Smooth muscle cell (in vitro differentiated cells): Measurements from ENCODE around the gene UBE2O. TPM values are rescaled to one million over a fixed set of nuclear protein-coding genes. Genes with fewer than 3 reads are reported as not detected.

Source experiments
- DNase-seq: peaks from one replicate; lab custom pipeline; 2025; ENCODE audit not compliant: unreplicated experiment; lab: John Stamatoyannopoulos, UW
- H2AFZ ChIP-seq: fragments of 200-600 bp; sonication (generic); 2 replicates; pipeline ENCODE4 v1.6.0; 2016; ENCODE audit warnings: antibody characterized with exemption, low read depth, mild to moderate bottlenecking
- H3F3A ChIP-seq: fragments of 200-600 bp; sonication (generic); 2 replicates; pipeline ENCODE4 v1.6.0; 2017; ENCODE audit warnings: antibody characterized with exemption, low read depth
- H3K27ac ChIP-seq: fragments of 200-600 bp; sonication (generic); 2 replicates; pipeline ENCODE4 v1.5.1; 2016; ENCODE audit warnings: low read depth, mild to moderate bottlenecking
- H3K27me3 ChIP-seq: fragments of 200-600 bp; sonication (generic); 2 replicates; pipeline ENCODE4 v1.6.1; 2016; ENCODE audit warnings: low read depth, mild to moderate bottlenecking
- H3K36me3 ChIP-seq: fragments of 200-600 bp; sonication (generic); 2 replicates; pipeline ENCODE4 v1.5.1; 2016; ENCODE audit warnings: low read depth
- H3K4me1 ChIP-seq: fragments of 200-600 bp; sonication (generic); 2 replicates; pipeline ENCODE4 v1.5.1; 2016; ENCODE audit warnings: low read depth
- H3K4me2 ChIP-seq: fragments of 200-600 bp; sonication (generic); 2 replicates; pipeline ENCODE4 v1.6.0; 2016; ENCODE audit warnings: mild to moderate bottlenecking
- H3K4me3 ChIP-seq: fragments of 200-600 bp; sonication (generic); 2 replicates; pipeline ENCODE4 v1.5.1; 2016; ENCODE audit warnings: mild to moderate bottlenecking
- H3K79me2 ChIP-seq: fragments of 200-600 bp; sonication (generic); 2 replicates; pipeline ENCODE4 v1.6.0; 2016; ENCODE audit warnings: low read depth, mild to moderate bottlenecking
- H3K9ac ChIP-seq: fragments of 200-600 bp; sonication (generic); 2 replicates; pipeline ENCODE4 v1.6.0; 2016; ENCODE audit warnings: low read depth
- H3K9me3 ChIP-seq: fragments of 200-600 bp; sonication (generic); replicated peaks from 2 replicates; pipeline ENCODE4 v1.5.1; 2016; ENCODE audit warnings: low read depth
- H4K20me1 ChIP-seq: fragments of 200-600 bp; sonication (generic); 2 replicates; pipeline ENCODE4 v1.6.0; 2016; ENCODE audit warnings: low read depth
- CTCF ChIP-seq: fragments of 200-600 bp; sonication (generic); IDR thresholded peaks from 2 replicates; pipeline ENCODE4 v1.5.1; 2017; ENCODE audit warnings: borderline replicate concordance, mild to moderate bottlenecking, antibody characterized with exemption; ENCODE audit not compliant: insufficient read depth, poor library complexity, severe bottlenecking
- WGBS: methylation state at CpG from one replicate; pipeline ENCODE4 v1.1.7; 2016; ENCODE audit warnings: low lambda C conversion rate; 5-methylcytosine and 5-hydroxymethylcytosine counted together
- polyA plus RNA-seq: library from polyadenylated mRNA; unstranded; fragments of >200 nt; fragmentation: Nextera tagmentation; extraction: Ambion mirVana; gene quantifications from 2 replicates; pipeline ENCODE4 v1.2.1, GENCODE V29; 2016
- total RNA-seq: library from RNA; depleted of rRNA; stranded (reverse); fragments of >200 nt; gene quantifications from 2 replicates; pipeline ENCODE4 v1.2.3, GENCODE V29; 2014

Gene UBE2O
- total and polyA plus RNA-seq, 2 experiments from 2014 or later: 10.1 to 12.1 TPM

GRCh38 chr17:76495663-76496400 lies 42.9 kb upstream of the UBE2O start:
- no peaks in the 10 kb centered on the region for H3K36me3 ChIP-seq
- no peaks in the 10 kb centered on the region for H3K9me3 ChIP-seq
- no peak overlapping the region for H2AFZ ChIP-seq
- H3K4me3 ChIP-seq: no peak overlapping the region
- H3F3A ChIP-seq: no peaks in the 10 kb centered on the region
- no peak for TF ChIP-seq CTCF
- DNase-seq: no peak
- H3K4me2 ChIP-seq: no peak overlapping the region
- H3K27ac ChIP-seq: no peak overlapping the region
- peaks cover 32% of the 10 kb centered on the region for H4K20me1 ChIP-seq
- no peak overlapping the region for H3K9ac ChIP-seq
- H3K79me2 ChIP-seq: no peaks in the 10 kb centered on the region
- H3K4me1 ChIP-seq: peaks cover 24% of the 10 kb centered on the region
- WGBS: 66% methylated on average over 16 of the region's 16 CpGs
- no peaks in the 10 kb centered on the region for H3K27me3 ChIP-seq

GRCh38 chr17:76493505-76494167 lies 40.7 kb upstream of the UBE2O start:
- 86% methylated on average over 18 of the region's 21 CpGs for WGBS
- H3K4me3 ChIP-seq: no peak overlapping the region
- DNase-seq: no peak
- H3K4me1 ChIP-seq: peaks cover 9% of the 10 kb centered on the region
- peak overlapping the region; percentile 38 for H3K27ac ChIP-seq
- H3K9me3 ChIP-seq: no peaks in the 10 kb centered on the region
- peak overlapping the region; percentile 21 for H3K9ac ChIP-seq
- peaks cover 31% of the 10 kb centered on the region for H4K20me1 ChIP-seq
- no peaks in the 10 kb centered on the region for H3K27me3 ChIP-seq
- peak overlapping the region; percentile 61 for H3K4me2 ChIP-seq
- H3F3A ChIP-seq: no peaks in the 10 kb centered on the region
- H3K36me3 ChIP-seq: no peaks in the 10 kb centered on the region
- no peak for TF ChIP-seq CTCF
- H2AFZ ChIP-seq: no peak overlapping the region
- H3K79me2 ChIP-seq: no peaks in the 10 kb centered on the region

- Histone ChIP-seq H3K4me1 (peaks cover 9% of the 10 kb centered on the region), H3K9me3 (no peaks in the 10 kb centered on the region), H2AFZ (peak overlapping the region; percentile 8), H3K9ac (peak overlapping the region; percentile 21), H4K20me1 (peaks cover 31% of the 10 kb centered on the region), H3F3A (no peaks in the 10 kb centered on the region), H3K36me3 (no peaks in the 10 kb centered on the region), H3K4me3 (no peak overlapping the region), H3K27me3 (no peaks in the 10 kb centered on the region), H3K27ac (peak overlapping the region; percentile 38), H3K79me2 (no peaks in the 10 kb centered on the region), H3K4me2 (peak overlapping the region; percentile 61)
- TF ChIP-seq CTCF: no peak
- 36% methylated on average over 14 of the region's 15 CpGs for WGBS
- DNase-seq: peak; percentile 10
These were observed 40.1 kb upstream of the UBE2O start for GRCh38 chr17:76492989-76493501.
